ENCODE data around the gene TSC22D2. TPM values are rescaled to one million over a fixed set of nuclear protein-coding genes. Genes with fewer than 3 reads are reported as not detected.

The TSC22D2 gene
- total and polyA plus RNA-seq, 2 of the 4 experiments (the other 2 are of a cell fraction): 12.2 to 20.5 TPM

GRCh38 chr3:150388498-150389418 lies 19.3 kb upstream of the TSC22D2 start:
- BruUV-seq (replicated peaks): no TSS peak
- Histone ChIP-seq H3K9me3 (ENCODE audit: control insufficient read depth, insufficient read depth, low read length) (no peaks in the 10 kb centered on the region), H2BK15ac (ENCODE audit: low read depth, low read length) (no peak overlapping the region), H3K36me3 (ENCODE audit: control insufficient read depth, insufficient read depth, low read length) (no peaks in the 10 kb centered on the region), H3K18ac (ENCODE audit: low read depth, low read length) (no peak overlapping the region), H4K5ac (ENCODE audit: low read depth, low read length) (no peak overlapping the region), H4K20me1 (ENCODE audit: insufficient read depth, low read length) (no peaks in the 10 kb centered on the region), H3K27me3 (ENCODE audit: control insufficient read depth, insufficient read depth, low read length) (no peaks in the 10 kb centered on the region), H2AFZ (replicated peaks; ENCODE audit: low read length, poor library complexity) (no peak overlapping the region), H2BK5ac (ENCODE audit: low read depth, low read length, poor library complexity, severe bottlenecking) (no peak overlapping the region), H2AK5ac (ENCODE audit: low read depth, low read length) (no peak overlapping the region), H2BK20ac (ENCODE audit: low read depth, low read length) (no peak overlapping the region), H3K4me3 (ENCODE audit: insufficient read depth, low read depth, low read length) (no peak overlapping the region), H3K9ac (ENCODE audit: low read depth, low read length) (no peak overlapping the region), H3K9me1 (ENCODE audit: insufficient read depth, low read length) (peaks cover 8% of the 10 kb centered on the region), H2AK9ac (replicated peaks; ENCODE audit: low read depth, low read length, poor library complexity) (no peak overlapping the region), H3K56ac (ENCODE audit: extremely low read depth, insufficient read depth, low read length) (no peak overlapping the region), H3K4ac (ENCODE audit: low read depth, low read length) (no peak overlapping the region), H4K91ac (ENCODE audit: insufficient read depth, low read depth, low read length) (no peak overlapping the region), H3K27ac (ENCODE audit: insufficient read depth, low read length) (no peak overlapping the region), H4K8ac (ENCODE audit: low read depth in 2 of 2, low read length in 2 of 2) (no peak overlapping the region), H3K23ac (ENCODE audit: low read depth, low read length) (peak overlapping the region; percentile 24; the same call in 1 of the 2 replicates), H3K4me1 (ENCODE audit: control insufficient read depth, insufficient read depth, low read length) (no peaks in the 10 kb centered on the region; the same call in 1 of the 2 replicates), H3K14ac (replicated peaks; ENCODE audit: low read depth, low read length) (no peak overlapping the region), H3K4me2 (ENCODE audit: low read depth, low read length) (no peak overlapping the region), H2BK120ac (ENCODE audit: low read depth, low read length) (no peak overlapping the region), H3K79me1 (ENCODE audit: low read depth in 1 of 2, low read length in 2 of 2) (peaks cover 0 to 3% of the 10 kb centered on the region in 2 experiments; a peak in 1 of 4 replicates)
- POLR2A ChIA-PET (ENCODE audit: unreplicated experiment): no interaction called here
- TF ChIP-seq MXI1 (IDR thresholded peaks at IDR 0.05; ENCODE audit: borderline replicate concordance, low read depth, low read length) (no peak), NFE2L2 (IDR thresholded peaks at IDR 0.05; ENCODE audit: low read depth, low read length) (no peak), MAFK (IDR thresholded peaks at IDR 0.05; ENCODE audit: low read depth, low read length) (no peak), BHLHE40 (IDR thresholded peaks at IDR 0.05; ENCODE audit: low read depth, low read length) (no peak), RCOR1 (IDR thresholded peaks at IDR 0.05; ENCODE audit: insufficient replicate concordance, low read length) (no peak), MAZ (IDR thresholded peaks at IDR 0.05; ENCODE audit: borderline replicate concordance, low read depth, low read length) (no peak), ELK1 (IDR thresholded peaks at IDR 0.05; ENCODE audit: borderline replicate concordance, low read depth, low read length) (no peak), USF2 (IDR thresholded peaks at IDR 0.05; ENCODE audit: low read depth, low read length) (no peak), POLR2A (IDR thresholded peaks at IDR 0.05; ENCODE audit: low read depth, low read length) (no peak), FOS (IDR thresholded peaks at IDR 0.05; ENCODE audit: low read depth, low read length) (no peak), CTCF (conservative IDR thresholded peaks at IDR 0.05; ENCODE audit: low read depth, low read length) (no peak), SMC3 (IDR thresholded peaks at IDR 0.05; ENCODE audit: low read depth, low read length) (no peak)
- DNase-seq: no peak
- in situ Hi-C loops (cut with MboI; ENCODE audit: low sequenced_read_pairs): no loop called here
- intact Hi-C loops (cut with micrococcal nuclease): no loop called here
- CTCF ChIA-PET: no interaction called here
- no CpG with 5 or more reads among the region's 5 CpGs for WGBS, 2 experiments (ENCODE audit: extremely low coverage in 2 of 2, insufficient read length in 1 of 2)
- ATAC-seq (ENCODE audit: low read depth): no peak
- dilution Hi-C loops (cut with HindIII; ENCODE audit: low sequenced_read_pairs, unreplicated experiment): no loop called here
